AG04449 (cell line): ENCODE results near the gene NBPF6.
"Not testable (repeated sequence)": the region's sequence is repeated elsewhere in the genome, so short reads cannot be mapped to it uniquely, and the experiment has no call there.

ENCODE experiments used
- CTCF ChIA-PET: fragments of 350-600 bp; formaldehyde crosslinking; extraction: SDS; loops from one replicate; lab custom pipeline; 2021; ENCODE audit warnings: antibody characterized with exemption; lab: Yijun Ruan, JAX
- POLR2A ChIA-PET: fragments of 400-600, 350-600 bp; formaldehyde crosslinking; extraction: SDS; loops from one replicate; lab custom pipeline; 2020; ENCODE audit warnings: antibody characterized with exemption, inconsistent platforms; lab: Yijun Ruan, JAX
- DNase-seq: peaks from one replicate; pipeline ENCODE4 v3.0.0-alpha.2; 2010; ENCODE audit warnings: low read depth, low spot score
- H3K4me3 ChIP-seq: 2 replicates; pipeline ENCODE4 v1.5.1; 2011; ENCODE audit warnings: low read depth, mild to moderate bottlenecking, control low read depth, low read length
- TF ChIP-seq, protein P1 (sequence below): IDR thresholded peaks from one replicate; pipeline ENCODE4 v1.5.1; 2011; ENCODE audit warnings: mild to moderate bottlenecking, moderate library complexity, low read length, control low read depth, inconsistent platforms; ENCODE audit not compliant: insufficient read depth; ENCODE audit errors: missing control alignments

NBPF6 gene

DNA sequence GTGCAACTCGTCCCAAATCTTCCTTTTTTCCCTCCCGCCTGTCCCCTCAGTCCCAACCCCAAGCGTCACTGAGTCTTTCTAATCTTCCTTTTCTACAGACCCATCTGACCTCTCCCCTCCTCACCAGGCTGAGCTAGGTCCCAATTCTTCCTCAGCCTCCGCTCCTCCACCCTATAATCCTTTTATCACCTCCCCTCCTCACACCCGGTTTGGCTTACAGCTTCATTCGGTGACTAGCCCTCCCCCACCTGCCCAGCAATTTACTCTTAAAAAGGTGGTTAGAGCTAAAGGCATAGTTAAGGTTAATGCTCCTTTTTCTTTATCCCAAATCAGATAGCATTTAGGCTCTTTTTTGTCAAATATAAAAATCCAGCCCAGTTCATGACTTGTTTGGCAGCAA, 24.4 kb downstream of the NBPF6 start:
- POLR2A ChIA-PET, DNase-seq, H3K4me3 ChIP-seq, CTCF ChIA-PET: not testable (repeated sequence)

DNA sequence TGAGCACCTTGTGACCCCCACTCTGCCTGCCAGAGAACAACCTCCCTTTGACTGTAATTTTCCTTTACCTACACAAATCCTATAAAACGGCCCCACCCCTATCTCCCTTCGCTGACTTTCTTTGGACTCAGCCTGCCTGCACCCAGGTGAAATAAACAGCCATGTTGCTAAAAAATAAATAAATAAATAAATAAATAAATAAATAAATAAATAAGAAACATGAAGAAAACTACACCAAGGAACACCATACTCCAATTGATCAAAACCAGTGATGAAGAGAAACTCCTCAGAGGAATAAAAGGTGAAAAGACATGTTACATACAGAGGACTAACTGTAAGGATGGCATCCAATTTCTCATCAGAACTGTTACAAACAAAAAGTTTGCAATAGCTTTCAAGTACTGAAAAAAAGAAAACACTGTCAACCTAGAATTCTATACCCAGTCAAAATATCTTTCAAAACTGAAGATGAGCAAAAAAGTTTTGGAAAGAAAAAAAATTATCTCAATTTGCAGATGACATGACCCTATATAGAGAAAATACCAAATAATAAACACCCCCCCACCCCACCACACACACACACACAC, 28.4 kb downstream of the NBPF6 start:
- DNase-seq, result no peak
- TF ChIP-seq, protein P1, sequence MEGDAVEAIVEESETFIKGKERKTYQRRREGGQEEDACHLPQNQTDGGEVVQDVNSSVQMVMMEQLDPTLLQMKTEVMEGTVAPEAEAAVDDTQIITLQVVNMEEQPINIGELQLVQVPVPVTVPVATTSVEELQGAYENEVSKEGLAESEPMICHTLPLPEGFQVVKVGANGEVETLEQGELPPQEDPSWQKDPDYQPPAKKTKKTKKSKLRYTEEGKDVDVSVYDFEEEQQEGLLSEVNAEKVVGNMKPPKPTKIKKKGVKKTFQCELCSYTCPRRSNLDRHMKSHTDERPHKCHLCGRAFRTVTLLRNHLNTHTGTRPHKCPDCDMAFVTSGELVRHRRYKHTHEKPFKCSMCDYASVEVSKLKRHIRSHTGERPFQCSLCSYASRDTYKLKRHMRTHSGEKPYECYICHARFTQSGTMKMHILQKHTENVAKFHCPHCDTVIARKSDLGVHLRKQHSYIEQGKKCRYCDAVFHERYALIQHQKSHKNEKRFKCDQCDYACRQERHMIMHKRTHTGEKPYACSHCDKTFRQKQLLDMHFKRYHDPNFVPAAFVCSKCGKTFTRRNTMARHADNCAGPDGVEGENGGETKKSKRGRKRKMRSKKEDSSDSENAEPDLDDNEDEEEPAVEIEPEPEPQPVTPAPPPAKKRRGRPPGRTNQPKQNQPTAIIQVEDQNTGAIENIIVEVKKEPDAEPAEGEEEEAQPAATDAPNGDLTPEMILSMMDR, result no peak
- H3K4me3 ChIP-seq, result no peak overlapping the region
- CTCF ChIA-PET, result no interaction called here
- POLR2A ChIA-PET, result no interaction called here

DNA sequence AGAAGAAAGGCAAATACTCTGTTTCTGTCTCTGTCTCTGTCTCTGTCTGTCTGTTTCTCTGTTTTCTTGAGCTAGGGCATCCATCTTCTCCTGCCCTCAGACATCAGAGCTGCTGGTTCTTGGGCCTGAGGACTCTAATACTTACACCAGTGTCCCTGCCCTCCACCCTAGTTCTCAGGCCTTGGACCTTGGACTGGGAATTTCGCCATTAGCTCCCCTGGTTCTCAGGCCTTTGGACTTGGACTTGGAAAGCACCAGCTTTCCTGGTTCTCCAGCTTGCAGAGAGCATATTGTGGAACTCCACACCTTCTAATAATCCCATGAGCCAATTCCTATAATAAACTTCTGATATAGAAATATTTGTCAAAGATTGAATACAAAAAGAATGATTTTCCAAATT, 32.6 kb downstream of the NBPF6 start:
- CTCF ChIA-PET, result interaction anchor here (1.1 kb wide), 1 partner anchor 161 kb away, joined by 3 read pairs; no protein-coding TSS in a partner anchor
- POLR2A ChIA-PET, result no interaction called here
- no peak for DNase-seq
- TF ChIP-seq, protein P1, result no peak
- no peak overlapping the region for H3K4me3 ChIP-seq

- POLR2A ChIA-PET, result not testable (repeated sequence)
These were observed 35.8 kb downstream of the NBPF6 start for GRCh38 chr1:108485990-108486389.

DNA sequence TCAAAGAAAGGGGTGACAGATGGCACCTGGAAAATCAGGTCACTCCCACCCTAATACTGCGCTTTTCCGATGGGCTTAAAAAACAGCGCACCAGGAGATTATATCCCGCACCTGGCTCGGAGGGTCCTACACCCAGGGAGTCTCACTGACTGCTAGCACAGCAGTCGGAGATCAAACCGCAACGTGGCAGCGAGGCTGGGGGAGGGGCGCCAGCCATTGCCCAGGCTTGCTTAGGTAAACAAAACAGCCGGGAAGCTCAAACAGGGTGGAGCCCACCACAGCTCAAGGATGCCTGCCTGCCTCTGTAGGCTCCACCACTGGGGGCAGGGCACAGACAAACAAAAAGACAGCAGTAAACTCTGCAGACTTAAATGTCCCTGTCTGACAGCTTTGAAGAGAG, 36.6 kb downstream of the NBPF6 start:
- CTCF ChIA-PET, result not testable (repeated sequence)

More at GRCh38 chr1:108485990-108486389, 35.8 kb downstream of the NBPF6 start:
- CTCF ChIA-PET, DNase-seq, H3K4me3 ChIP-seq: not testable (repeated sequence)

DNA sequence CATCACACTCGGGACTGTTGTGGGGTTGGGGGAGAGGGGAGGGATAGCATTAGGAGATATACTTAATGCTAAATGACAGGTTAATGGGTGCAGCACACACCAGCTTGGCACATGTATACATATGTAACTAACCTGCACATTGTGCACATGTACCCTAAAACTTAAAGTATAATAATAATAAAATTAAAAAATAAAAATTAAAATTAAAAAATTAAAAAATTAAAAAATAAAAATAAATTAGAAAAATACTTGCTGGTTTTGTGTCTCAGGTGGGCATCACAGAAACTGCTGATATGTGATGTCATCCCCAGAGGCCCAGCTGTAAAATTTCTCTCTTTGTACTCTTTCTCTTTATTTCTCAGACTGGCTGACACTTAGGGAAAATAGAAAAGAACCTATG, 44.9 kb downstream of the NBPF6 start:
- CTCF ChIA-PET, DNase-seq, POLR2A ChIA-PET, H3K4me3 ChIP-seq: not testable (repeated sequence)

More for the DNA sequence above, 36.6 kb downstream of the NBPF6 start:
- H3K4me3 ChIP-seq, DNase-seq, POLR2A ChIA-PET: not testable (repeated sequence)

GRCh38 chr1:108496856-108497255, 46.7 kb downstream of the NBPF6 start:
- CTCF ChIA-PET, H3K4me3 ChIP-seq, POLR2A ChIA-PET, DNase-seq: not testable (repeated sequence)

DNA sequence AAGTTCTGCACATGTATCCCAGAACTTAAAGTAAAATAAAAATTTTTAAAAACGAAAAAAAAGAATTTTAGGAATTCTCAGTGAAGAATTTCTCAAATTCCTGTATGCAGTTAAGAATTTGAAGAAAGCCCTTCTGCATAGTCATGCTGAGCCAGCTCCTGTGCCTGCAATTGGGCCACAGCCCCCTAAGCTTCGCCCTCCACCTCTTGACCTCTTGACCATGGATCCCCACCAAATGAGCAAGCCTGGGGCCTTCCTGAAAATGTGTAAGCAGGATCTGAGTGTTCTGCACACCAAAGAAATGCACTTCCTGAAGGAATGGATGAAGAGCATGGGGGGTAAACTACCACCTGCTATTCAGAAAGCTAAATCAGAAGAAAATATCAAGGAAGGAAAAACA, 52.0 kb downstream of the NBPF6 start:
- no peak for DNase-seq
- ChIA-PET CTCF (interaction anchor here (1.0 to 1.8 kb wide), 2 partner anchors 10 to 59 kb away, joined by 3 to 8 read pairs; partner anchors contain the start of gene EEIG2), POLR2A (no interaction called here)
- TF ChIP-seq, protein P1, result no peak
- H3K4me3 ChIP-seq, result no peak overlapping the region

DNA sequence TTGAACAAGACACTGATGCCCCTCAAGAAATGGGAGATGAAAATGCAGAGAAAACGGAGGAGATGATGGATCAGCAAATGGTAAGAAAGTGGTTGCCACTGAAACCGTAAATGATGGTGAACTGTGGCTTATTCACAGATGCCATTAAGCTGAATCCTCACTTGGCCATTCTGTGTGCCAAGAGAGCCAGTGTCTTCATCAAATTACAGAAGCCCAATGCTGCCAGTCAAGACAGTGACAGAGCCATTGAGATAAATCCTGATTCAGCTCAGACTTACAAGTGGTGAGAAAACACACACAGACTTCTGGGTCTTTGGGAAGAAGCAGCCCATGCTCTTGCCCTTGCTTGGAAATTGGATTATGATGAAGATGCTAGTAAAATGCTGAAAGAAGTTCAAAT, 52.5 kb downstream of the NBPF6 start:
- no peak overlapping the region for H3K4me3 ChIP-seq
- no peak for DNase-seq
- ChIA-PET POLR2A (interaction anchor here (1.0 kb wide), 1 partner anchor 189 kb away, joined by 3 read pairs; the partner anchor contains the start of gene PRPF38B), CTCF (interaction anchor here (1.8 kb wide), 1 partner anchor 58 kb away, joined by 8 read pairs; the partner anchor contains the start of gene EEIG2)
- TF ChIP-seq, protein P1, result no peak
